GM21723 (cell line): ENCODE results near the gene UST.
"Not testable (repeated sequence)": the region's sequence is repeated elsewhere in the genome, so short reads cannot be mapped to it uniquely, and the experiment has no call there.

Source experiments
- ATAC-seq: cut with Tn5 transposase; IDR thresholded peaks from one replicate; pipeline ENCODE4 v1.9.1; 2021; ENCODE audit warnings: mild to moderate bottlenecking, moderate library complexity; ENCODE audit not compliant: unreplicated experiment

The UST gene

DNA sequence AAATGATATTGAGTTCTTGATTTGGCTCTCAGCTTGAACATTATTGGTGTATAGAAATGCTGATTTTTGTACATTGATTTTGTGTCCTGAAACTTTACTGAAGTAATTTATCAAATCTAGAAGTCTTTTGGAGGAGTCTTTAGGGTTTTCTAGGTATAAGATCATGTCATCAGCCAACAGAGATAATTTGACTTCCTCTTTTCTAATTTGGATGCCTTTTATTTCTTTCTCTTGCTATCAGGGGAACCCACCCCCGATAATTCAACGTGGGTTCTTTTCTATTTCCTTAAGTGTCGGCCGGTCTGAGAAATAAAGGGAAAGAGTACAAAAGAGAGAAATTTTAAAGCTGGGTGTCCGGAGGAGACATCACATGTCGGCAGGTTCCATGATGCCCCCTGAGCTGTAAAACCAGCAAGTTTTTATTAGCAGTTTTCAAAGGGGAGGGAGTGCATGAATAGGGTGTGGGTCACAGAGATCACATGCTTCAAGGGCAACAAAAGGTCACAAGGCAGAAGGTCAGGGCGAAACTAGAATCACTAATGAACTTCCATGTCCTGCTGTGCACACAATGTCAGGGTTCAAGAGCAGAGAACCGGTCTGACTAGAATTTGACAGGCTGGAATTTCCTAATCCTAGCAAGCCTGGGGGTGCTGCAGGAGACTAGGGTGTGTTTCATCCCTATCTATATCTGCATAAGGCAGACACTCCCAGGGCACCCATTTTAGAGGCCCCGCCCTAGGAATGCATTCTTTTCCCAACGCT lies 17.6 kb downstream of the UST start:
- not testable (repeated sequence) for ATAC-seq

DNA sequence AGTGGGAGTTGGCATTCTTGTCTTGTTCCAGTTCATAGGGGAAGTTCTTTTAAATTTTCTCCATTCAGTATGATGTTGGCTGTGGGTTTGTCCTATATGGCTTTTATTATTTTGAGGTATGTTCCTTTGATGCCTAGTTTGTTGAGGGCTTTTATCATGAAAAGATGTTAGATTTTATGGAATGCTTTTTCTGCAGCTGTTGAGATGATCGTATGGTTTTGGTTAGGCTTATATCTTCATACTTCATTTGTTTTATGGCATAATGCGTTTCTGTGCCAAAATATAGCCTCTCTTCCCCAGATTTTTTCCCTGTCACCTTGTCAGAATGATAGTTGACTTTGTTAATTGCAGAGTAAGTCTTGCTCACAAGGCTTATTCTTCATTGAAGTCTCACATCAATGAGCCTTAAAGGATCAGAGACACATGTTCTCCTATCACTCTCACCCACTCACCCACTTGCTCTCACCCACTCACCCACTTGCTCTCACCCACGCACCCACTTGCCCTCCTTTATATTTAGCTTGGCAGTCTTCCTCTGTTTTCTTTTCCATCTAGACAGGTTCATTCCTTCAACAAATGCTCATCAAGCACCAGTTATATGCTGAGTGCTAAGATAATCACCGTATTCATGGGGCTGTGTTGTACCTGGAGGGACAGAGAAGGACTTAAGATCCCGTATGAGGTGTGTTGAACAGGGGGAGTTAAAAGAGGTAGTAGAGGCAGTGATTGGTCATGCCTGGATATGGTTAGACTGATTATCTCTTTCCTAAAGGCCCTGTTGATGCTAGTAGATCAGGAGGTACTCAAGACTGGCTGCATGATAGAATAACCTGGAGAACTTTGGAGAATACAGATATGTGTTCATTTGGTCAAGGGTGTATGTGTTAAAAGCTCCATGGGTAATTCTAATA lies 19.3 kb downstream of the UST start:
- ATAC-seq: no peak

DNA sequence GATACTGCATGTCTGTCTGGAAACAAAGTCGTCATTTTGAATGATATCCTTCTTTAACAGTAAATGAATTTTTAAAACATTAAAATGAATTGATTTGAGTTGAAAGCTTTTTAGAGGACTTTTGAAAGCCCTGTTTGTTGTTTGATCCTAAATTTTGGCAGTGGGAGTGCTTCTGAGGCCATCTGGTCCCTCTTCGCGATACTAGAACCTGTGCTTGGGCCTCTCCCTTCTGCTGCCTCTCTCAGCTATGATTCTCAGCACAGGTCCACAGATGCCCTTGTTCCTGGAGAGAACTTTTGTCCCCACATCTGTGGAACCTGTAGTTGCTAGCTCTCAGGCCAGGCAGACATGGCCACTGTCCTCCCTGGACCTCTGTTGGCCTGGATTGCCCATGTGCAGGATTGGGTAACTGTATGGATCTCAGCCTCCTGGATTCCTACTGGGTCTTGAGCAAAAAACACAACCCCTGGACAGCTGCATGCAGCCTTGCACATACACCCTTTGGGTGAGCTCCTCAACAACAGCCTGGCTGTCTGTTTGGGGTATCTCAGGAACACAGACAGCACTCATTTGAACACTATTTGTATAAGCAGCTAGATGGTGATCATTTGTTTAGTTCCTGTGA lies 21.9 kb downstream of the UST start:
- no peak for ATAC-seq

DNA sequence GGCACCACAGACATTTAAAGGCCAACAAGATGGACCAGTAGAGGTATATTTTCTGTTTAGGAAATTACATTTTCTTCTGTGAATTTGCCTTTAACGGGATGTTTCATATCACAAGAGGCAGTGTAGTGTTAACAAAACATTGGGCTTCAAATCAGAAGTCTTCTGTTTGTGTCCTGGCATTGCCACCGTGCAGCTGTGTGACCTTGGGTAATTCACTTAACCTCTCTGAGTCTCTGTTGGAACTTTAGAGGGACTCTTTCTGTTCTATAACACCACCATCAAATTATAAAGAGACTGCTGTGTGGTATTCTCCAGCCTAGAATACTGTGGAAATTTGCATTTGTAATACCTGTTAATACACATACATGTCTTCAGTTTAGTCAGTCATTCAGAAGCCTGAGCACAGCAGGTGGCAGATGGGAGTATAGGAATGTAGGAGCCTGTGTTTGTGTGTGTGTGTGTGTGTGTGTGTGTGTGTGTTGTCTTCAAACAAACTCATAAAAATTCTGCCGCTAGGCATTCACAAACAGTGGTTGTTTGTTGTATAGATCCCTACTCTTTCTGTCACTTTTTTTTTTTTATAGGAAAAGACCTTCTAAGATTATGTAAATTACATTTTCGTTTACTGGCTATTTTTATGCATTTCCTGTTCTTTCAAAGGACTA lies 22.6 kb downstream of the UST start:
- no peak for ATAC-seq

DNA sequence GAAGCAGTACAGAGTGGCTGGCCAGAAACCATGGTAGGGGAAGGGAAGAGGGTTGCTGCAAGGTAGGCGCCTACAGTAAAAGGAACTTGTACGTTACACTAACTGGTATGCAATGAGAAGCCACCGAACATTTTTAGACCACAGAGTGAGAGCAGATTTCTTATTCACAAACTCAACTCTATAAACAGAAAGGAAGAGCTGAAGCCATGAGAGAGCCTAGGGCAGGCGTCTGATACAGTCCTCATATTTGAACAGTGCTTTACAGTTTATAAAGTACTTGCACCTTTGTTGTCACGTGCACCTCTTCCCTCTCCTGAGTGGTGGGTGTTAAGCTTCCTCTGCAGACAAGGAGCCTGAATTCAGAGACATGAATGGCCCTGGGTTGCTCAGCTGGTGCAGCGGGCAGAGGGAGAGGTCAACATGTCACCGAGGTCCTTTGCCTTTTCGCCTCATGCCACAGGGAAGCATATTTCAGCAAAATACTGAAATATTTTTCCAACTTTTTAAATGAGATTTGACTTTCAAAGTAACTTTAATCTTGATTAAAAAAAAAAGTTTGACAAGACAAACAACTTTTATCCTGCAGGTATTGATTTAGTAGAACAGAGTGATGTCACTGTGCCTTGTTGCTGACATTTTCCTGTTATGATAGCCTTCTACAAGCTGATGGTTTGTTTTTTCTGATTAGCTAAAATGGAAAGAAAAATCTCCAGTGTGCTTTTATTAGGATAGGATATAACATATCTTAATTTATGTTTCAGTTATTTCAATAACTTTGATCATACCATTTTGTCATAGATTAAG lies 23.8 kb downstream of the UST start:
- no peak for ATAC-seq

DNA sequence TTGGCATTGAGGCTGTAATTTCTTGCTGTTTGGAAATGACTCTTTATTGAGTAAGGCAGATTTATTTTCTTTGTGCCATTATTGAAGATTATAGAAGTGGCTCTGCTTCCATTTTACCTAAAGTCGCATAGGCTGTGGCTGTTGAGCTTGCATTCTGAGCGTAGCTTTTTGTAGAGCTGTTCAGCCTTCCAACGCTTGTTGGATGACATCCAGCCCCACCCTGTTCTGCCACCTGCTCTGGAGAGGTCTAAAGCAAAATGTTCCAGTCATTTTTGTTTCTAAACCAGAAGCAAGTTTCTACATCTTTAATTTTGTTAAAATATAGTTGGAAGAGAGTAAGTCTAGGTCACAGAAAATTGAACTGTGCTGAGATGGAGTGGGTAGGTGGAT lies 24.4 kb downstream of the UST start:
- no peak for ATAC-seq

DNA sequence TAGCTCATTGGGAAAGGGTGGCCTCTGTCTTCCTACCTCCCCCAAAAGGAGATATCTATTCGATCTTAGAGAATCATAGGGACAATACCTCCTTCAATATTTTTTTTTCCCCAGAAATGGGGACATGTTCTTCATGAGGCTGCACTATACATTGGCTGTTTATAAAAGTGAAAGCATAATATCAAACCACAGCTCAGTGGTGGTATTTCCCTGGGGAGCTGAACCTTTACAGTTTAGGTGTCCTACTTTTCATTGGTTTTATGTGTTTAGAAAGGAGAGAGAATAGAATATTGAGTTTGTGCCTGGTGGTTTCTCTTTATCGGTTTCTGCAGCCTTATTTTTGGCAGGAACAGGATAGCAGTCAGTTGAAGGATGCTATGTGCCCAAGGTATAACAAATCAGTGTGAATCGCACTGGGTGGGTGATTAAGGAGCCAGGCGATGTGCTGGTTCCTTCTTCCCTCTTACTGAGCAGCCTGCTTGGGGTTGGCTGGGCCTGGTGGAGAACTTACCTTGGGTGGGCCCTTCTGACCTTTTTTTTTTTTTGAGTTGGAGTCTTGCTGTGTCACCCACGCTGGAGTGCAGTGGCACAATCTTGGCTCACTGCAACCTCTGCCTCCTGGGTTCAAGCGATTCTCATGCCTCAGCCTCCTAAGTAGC lies 25.2 kb downstream of the UST start:
- no peak for ATAC-seq

DNA sequence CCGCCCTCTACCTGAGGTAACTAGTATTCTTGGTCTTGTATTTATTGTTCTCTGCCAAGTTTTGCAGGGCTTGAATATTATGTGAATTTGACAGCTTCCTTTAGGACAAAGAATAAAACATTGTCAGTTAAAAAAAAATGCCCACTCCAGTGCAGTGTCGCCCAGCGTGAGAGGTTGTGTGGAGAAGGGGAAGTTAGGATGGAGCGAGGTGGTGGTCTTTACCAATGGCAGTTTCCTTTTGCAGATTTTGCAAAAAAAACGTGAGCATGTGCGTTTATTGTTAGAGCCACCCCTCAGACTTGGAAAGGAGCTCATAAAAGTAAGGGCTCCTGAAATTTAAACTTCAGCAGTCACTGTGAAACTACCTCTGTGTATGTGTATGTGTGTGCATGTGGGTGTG lies 28.3 kb downstream of the UST start:
- ATAC-seq: no peak

DNA sequence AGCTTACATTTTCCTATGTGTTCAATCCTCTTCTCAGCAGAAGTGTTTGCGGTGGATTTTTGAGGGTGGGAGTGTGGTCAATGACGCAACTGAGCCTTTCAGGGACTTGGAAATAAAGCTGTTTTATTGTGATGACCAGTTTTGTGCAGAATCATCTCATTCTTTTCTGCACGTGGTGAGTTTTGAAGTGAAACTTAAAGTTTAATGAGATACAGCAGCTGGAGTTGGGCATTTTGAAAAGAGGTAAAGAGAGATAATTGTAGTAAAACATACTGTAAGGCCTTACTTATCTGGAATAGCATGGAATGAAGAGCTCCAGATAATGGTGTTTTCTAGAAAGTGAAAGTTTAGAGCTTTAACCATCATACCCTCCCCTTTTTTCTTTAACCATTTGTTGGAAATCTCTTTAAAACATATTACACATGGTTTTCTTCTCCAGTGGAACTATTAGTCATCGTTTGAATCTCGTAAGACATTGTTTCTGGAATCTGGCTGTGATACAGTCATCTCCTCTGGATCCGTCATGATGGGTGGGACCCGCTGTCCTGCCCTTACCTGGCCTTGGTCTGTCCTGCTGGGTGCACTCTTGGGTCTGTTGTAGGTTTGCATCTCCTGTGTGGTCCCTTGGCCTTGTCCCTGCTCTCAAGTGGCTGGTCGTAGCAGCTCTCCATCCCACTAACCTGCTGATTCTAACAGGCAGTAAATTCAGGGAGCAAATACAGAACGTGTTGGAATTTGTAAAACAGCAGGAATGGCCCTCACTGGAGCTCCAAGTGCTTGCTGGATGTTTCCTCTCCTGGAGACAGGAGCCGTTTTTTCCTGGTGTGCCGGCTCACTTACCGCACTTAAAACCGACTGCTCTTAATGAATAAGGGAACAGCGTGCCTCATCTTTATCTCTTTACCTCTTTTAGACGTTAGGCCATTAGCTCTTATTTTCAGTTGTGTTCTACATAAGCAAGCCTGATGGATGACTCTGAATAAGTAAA lies 29.8 kb downstream of the UST start:
- ATAC-seq: no peak

DNA sequence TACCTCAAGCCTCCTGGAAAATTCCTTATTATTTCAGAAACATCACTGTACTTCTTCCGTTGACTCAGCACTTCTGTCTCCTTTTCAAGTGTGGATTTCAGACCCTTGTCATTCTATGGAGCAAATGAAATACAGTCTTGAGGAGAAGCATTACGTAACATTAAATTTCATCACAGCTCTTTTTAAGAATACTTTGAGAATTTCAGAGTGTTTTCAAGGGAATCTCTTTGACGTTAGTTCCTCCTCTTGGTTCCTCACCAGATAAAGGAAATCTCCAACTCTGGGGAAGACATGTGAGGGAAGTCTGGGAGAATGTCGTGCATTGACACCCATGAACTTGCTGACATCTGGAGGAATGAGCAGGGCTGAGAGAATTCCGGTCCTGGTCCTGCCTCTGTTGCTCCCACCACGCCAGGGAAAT lies 32.3 kb downstream of the UST start:
- ATAC-seq: no peak

DNA sequence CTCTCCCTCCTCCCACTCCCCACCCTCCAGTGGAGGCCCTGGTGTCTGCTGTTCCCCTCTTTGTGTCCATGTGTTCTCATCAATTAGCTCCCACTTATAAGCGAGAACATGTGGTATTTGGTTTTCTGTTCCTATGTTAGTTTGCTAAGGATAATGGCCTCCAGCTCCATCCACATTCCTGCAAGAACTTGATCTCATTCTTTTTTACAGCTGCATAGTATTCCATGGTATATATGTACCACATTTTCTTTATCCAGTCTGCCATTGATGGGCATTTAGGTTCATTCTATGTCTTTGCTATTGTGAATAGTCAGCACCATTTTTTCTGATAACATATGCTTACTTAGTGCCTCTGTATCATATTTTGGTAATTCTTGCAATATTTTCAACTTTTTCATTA lies 33.6 kb downstream of the UST start:
- not testable (repeated sequence) for ATAC-seq

DNA sequence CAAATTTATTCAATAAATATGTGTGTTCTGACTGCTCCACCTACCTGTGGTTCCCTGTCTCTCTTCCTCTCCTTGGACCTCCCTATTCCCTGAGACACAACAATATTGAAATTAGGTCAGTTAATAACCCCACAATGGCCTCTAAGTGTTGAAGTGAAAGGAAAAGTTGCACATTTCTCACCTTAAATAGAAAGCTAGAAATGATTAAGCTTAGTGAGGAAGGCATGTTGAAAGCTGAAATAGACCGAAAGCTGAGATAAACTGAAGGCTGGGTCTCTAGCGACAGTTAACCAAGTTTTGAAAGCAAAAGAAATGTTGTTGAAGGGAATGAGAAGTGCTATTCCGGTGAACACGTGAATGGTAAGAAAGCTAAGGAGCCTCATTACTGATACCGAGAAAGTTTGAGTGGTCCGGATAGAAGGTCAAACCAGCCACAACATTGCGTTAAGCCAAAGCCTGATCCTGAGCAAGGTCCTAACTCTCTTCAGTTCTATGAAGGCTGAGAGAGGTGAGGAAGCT lies 34.1 kb downstream of the UST start:
- peak; percentile 93 for ATAC-seq

DNA sequence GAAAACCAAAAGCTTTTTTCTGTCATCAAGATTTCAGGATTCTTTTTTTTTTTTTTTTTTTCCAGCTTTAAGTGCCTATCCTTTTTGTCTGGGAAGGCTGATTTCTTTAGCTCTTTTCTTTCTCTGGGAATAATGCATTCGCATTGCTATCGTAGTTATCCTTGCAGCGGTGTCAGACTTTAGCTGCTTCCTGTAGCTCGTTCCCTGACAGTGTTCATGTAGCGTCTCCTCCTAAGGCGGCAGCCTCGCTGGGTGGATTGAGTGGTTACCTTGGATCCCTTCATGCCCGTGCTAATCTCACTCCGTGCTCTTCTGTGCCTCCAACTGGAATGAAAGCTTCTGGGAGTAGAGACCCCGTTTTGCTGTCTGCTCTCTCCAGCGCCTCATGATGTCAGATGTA lies 43.1 kb downstream of the UST start:
- ATAC-seq: no peak

DNA sequence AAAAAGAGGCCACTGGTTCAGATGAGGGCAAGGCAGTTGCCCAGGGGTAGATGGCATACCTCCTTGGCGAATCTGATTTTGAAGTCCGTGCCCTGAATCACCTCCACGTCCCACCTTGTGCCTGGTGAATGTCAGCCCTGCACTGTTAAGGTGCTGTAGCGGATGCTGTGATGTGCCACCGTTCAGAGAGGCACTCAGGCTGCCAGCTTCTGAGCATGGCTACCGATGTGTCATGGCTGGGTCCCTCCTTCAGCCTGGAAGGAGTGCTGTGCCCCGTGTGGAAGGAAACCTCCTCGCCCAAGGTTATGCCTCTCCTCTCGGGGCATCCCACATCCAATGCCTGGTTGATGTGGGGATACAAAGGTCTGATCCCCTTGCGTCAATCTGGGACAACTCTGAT lies 43.6 kb downstream of the UST start:
- ATAC-seq: no peak

DNA sequence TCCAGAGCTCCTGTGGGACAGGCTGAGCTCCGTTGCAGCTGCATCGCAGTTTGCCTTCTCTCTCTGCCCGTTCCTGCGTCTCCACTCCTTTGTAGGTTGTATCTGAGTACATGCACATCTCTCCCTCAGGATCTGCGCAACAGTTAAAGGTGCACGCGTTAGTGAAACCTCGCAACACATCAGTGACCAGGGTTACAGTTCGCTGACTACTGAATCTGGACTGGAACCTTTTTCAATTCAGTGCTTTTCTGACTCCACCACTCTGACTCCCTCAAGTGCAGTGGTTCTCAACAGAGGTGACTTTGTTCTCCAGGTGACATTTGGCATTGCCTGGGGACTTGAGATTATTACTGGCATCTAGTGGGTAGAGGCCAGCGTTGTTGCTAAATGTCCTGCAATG lies 44.0 kb downstream of the UST start:
- ATAC-seq: no peak

DNA sequence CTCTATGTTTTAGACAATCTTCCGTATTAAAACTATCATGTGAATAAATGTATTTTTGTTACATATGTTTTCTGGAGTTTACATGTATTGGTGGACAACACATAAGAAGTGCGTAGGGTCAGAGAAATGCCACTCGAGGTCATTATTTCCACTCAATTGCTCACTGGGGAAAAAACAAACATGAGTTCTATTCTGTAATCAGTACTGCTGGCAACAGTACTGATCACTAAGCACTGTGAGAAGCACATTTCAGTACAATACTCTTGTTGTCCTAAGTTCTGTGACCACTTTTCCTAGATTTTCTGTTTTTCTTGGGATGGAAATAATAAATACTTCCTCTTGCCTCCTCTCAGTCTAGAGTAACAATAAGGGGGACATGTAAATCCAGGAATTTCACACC lies 44.5 kb downstream of the UST start:
- no peak for ATAC-seq

DNA sequence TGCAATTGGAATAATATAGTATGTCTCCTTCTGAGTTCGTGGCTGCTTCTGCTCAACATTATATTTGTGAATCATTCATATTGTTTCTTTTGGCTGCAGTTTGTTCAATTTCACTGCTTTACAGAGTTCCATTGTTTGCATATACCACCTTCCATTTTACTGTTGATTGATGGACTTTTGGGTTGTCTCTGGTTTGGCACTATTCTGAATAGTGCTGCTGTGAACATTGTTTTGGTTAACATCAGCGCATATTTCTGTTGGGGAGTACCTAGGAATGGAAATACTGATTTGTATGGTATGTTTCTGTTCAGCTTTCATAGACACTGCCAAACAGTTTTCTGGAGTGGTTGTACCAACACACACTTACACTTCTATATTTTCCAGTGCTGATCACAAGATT lies 46.9 kb downstream of the UST start:
- ATAC-seq: no peak

DNA sequence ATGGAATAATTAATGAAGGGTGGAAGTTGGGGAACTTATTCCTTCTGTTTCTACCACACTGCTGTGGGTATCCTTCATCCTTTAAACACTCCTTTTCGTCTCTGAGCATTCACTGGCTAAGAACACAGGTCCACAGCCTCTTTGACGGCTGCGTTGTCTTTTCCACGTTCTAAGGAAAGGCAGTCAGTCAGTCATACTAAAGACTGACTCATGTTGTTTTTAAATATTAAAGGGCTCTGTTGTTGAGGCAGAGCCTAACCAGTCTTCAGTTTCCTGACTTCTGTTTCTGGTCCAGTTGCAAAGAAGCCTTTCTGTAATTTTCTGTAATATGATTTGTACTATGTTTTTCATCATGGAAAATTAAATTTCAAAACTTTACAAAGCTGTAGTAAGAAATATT lies 48.0 kb downstream of the UST start:
- no peak for ATAC-seq
